HepG2 (cell line): ENCODE data around the gene EPB41L2. TPM values are rescaled to one million over a fixed set of nuclear protein-coding genes. Genes with fewer than 3 reads are reported as not detected.
A peak's percentile ranks its signal among the peaks of the same experiment; 100 is the strongest.
"Not testable (repeated sequence)": the region's sequence is repeated elsewhere in the genome, so short reads cannot be mapped to it uniquely, and the experiment has no call there.

Source experiments
- ATAC-seq: fragments of 200-7000 bp; cut with Tn5 transposase; 3 replicates; pipeline ENCODE4 v1.9.1; 2020; ENCODE audit warnings: mild to moderate bottlenecking, moderate library complexity
- BruUV-seq: library from RNA; stranded (reverse); fragments of 400-500 nt; replicated peaks from 2 replicates; lab custom pipeline; 2021; lab: Mats Ljungman, UMichigan
- CTCF ChIA-PET: fragments of 300-600 bp; formaldehyde crosslinking; extraction: SDS; loops from one replicate; lab custom pipeline; 2021; ENCODE audit warnings: low total read pairs, inconsistent platforms, low intra/inter-chr PET ratio; lab: Yijun Ruan, JAX
- POLR2A ChIA-PET: fragments of 350-600 bp; sonication (Branson Sonifier 250); formaldehyde crosslinking; loops from one replicate; lab custom pipeline; 2020; ENCODE audit warnings: antibody characterized with exemption, inconsistent platforms; lab: Yijun Ruan, JAX
- DNase-seq: peaks from one replicate; pipeline ENCODE4 v3.0.0-alpha.2; 2015; ENCODE audit warnings: low spot score
- FAIRE-seq: peaks from 3 replicates; lab custom pipeline; 2011; peaks lifted over from hg19 to GRCh38; lab: Jason Lieb, UNC
- H2AFZ ChIP-seq: one replicate; pipeline ENCODE4 v1.6.1; 2011; ENCODE audit warnings: low read length, inconsistent platforms
- H3K27ac ChIP-seq: fragments of 300-600 bp; 3 replicates; pipeline ENCODE4 v1.8.0; 2011; ENCODE audit warnings: mixed run types, mild to moderate bottlenecking, mixed read lengths, low read length, inconsistent platforms; ENCODE audit not compliant: insufficient read depth; ENCODE audit errors: extremely low read length
- H3K27me3 ChIP-seq, 2 experiments: fragments of 200-600 bp in 1 of 2; 2 replicates in 1 of 2; 3 replicates in 1 of 2; pipeline versions ENCODE4 v1.6.0 to v1.8.0; 2011; ENCODE audit warnings: low read length in 2 of 2, mild to moderate bottlenecking in 2 of 2, moderate library complexity in 2 of 2, inconsistent platforms in 1 of 2; ENCODE audit not compliant: insufficient read depth in 2 of 2, control insufficient read depth in 1 of 2
- H3K36me3 ChIP-seq, 2 experiments: fragments of 200-600 bp in 1 of 2; replicated peaks in 1 of 2; 2 replicates in 1 of 2; 3 replicates in 1 of 2; pipeline versions ENCODE4 v1.5.1 to v1.8.0; 2011; ENCODE audit warnings: low read length in 2 of 2, inconsistent platforms in 1 of 2; ENCODE audit not compliant: insufficient read depth in 2 of 2, control insufficient read depth in 1 of 2
- H3K4me1 ChIP-seq: 2 replicates; pipeline ENCODE4 v1.5.1; 2012; ENCODE audit warnings: low read length, inconsistent platforms; ENCODE audit not compliant: insufficient read depth
- H3K4me2 ChIP-seq: 2 replicates; pipeline ENCODE4 v1.6.0; 2011; ENCODE audit warnings: low read depth, low read length, inconsistent platforms
- H3K4me3 ChIP-seq, 3 experiments: fragments of 200-600 bp in 1 of 3; sonication (generic), shearing (Covaris generic) in 1 of 3; replicated peaks in 1 of 3; 2 replicates each; pipeline ENCODE4 v1.5.1; 2011 to 2016; ENCODE audit warnings: low read length in 3 of 3, inconsistent platforms in 2 of 3, low read depth in 2 of 3, mild to moderate bottlenecking in 2 of 3, control low read depth in 1 of 3, mixed read lengths in 1 of 3; ENCODE audit not compliant: insufficient read depth in 1 of 3
- H3K79me2 ChIP-seq: one replicate; pipeline ENCODE4 v1.6.1; 2011; ENCODE audit warnings: low read length, inconsistent platforms; ENCODE audit not compliant: insufficient read depth
- H3K9ac ChIP-seq: 2 replicates; pipeline ENCODE4 v1.6.0; 2011; ENCODE audit warnings: mild to moderate bottlenecking, low read depth, low read length, inconsistent platforms; ENCODE audit not compliant: insufficient read depth
- H3K9me3 ChIP-seq: 2 replicates; pipeline ENCODE4 v1.5.1; 2012; ENCODE audit warnings: mild to moderate bottlenecking, low read length
- H4K20me1 ChIP-seq: 2 replicates; pipeline ENCODE4 v1.6.0; 2011; ENCODE audit warnings: inconsistent platforms, mild to moderate bottlenecking, low read length, moderate library complexity; ENCODE audit not compliant: insufficient read depth
- CREB1 ChIP-seq, 2 experiments: fragments of 450-650 bp in 1 of 2; IDR thresholded peaks; 2 replicates each; pipeline ENCODE4 v1.6.1; 2016 to 2017; ENCODE audit warnings: control low read depth in 1 of 2, mild to moderate bottlenecking in 1 of 2, missing compliant biosample characterization in 1 of 2, missing genetic modification characterization in 1 of 2
- ESRRA ChIP-seq: sonication (generic); formaldehyde crosslinking; IDR thresholded peaks from 2 replicates; pipeline ENCODE4 v1.5.1; 2020; ENCODE audit warnings: mild to moderate bottlenecking, low read depth, missing genetic modification reagents
- FOXA3 ChIP-seq: IDR thresholded peaks from 2 replicates; pipeline ENCODE4 v1.6.1; 2016; ENCODE audit warnings: missing genetic modification reagents, missing compliant biosample characterization
- FOXP4 ChIP-seq: sonication (generic); formaldehyde crosslinking; IDR thresholded peaks from 2 replicates; pipeline ENCODE4 v1.4.0; 2020; ENCODE audit warnings: missing genetic modification reagents
- KDM1A ChIP-seq: IDR thresholded peaks from 2 replicates; pipeline ENCODE4 v1.6.1; 2016; ENCODE audit warnings: missing compliant biosample characterization
- LBX2 ChIP-seq: sonication (generic); formaldehyde crosslinking; IDR thresholded peaks from 2 replicates; pipeline ENCODE4 v1.5.0; 2020; ENCODE audit warnings: missing genetic modification reagents, mild to moderate bottlenecking, borderline replicate concordance
- PPARG ChIP-seq: conservative IDR thresholded peaks from 2 replicates; pipeline ENCODE4 v1.6.1; 2016; ENCODE audit warnings: missing biosample characterization, missing genetic modification reagents
- SAP130 ChIP-seq: IDR thresholded peaks from 2 replicates; pipeline ENCODE4 v1.6.1; 2016; ENCODE audit warnings: low read depth
- TAF15 ChIP-seq: fragments of 200-400 bp; formaldehyde crosslinking; IDR thresholded peaks from one replicate; pipeline ENCODE4 v1.6.1; 2018; ENCODE audit warnings: mild to moderate bottlenecking, low read depth, low read length; ENCODE audit not compliant: poor library complexity, severe bottlenecking
- ZBTB20 ChIP-seq: sonication (generic); formaldehyde crosslinking; IDR thresholded peaks from 2 replicates; pipeline ENCODE4 v1.8.1; 2023; ENCODE audit warnings: missing genetic modification reagents, low read depth, mild to moderate bottlenecking, borderline replicate concordance
- ZMYM3 ChIP-seq: sonication (generic); formaldehyde crosslinking; IDR thresholded peaks from 2 replicates; pipeline ENCODE4 v1.5.1; 2020; ENCODE audit warnings: mild to moderate bottlenecking, missing genetic modification reagents
- ZNF446 ChIP-seq: sonication (generic); formaldehyde crosslinking; IDR thresholded peaks from 2 replicates; pipeline ENCODE4 v1.5.0; 2020; ENCODE audit warnings: mild to moderate bottlenecking, missing genetic modification reagents
- ZSCAN30 ChIP-seq: sonication (generic); formaldehyde crosslinking; IDR thresholded peaks from 2 replicates; pipeline ENCODE4 v1.5.0; 2020; ENCODE audit warnings: mild to moderate bottlenecking, missing genetic modification reagents
- WGBS: methylation state at CpG from one replicate; pipeline ENCODE4 v1.1.6; 2017; ENCODE audit warnings: low lambda C conversion rate; 5-methylcytosine and 5-hydroxymethylcytosine counted together
- in situ Hi-C: cut with HindIII; loops from 2 replicates; pipeline ENCODE4 v1.10.0; 2017; ENCODE audit warnings: low pct_unique_long_range_greater_than_20kb; ENCODE audit not compliant: extremely low pct_ligation_motif_present
- intact Hi-C: fragments of 100-400 bp; cut with micrococcal nuclease; formaldehyde crosslinking; loops from one replicate; pipeline ENCODE4 v1.10.0; 2022; ENCODE audit not compliant: unreplicated experiment
- polyA plus RNA-seq, 8 experiments: library from polyadenylated mRNA; depleted of rRNA in 3 of 8; stranded (reverse) in 7 of 8; unstranded in 1 of 8; fragments of >200 nt; fragmentation: Illumina TruSeq in 4 of 8; extraction: Trizol in 4 of 8; gene quantifications; 2 replicates each; pipeline versions ENCODE4 v1.2.1 to v1.2.3, GENCODE V29; 2011 to 2016; ENCODE audit warnings: low read depth in 4 of 8, missing spikeins in 1 of 8, mixed read lengths in 1 of 8; ENCODE audit not compliant: insufficient read depth in 1 of 8
- total RNA-seq, 5 experiments: library from RNA; depleted of rRNA; stranded (reverse); fragments of >200 nt; fragmentation: Illumina TruSeq; extraction: Trizol; gene quantifications; 2 replicates each; pipeline ENCODE4 v1.2.3, GENCODE V29; 2016; ENCODE audit warnings: low read depth in 1 of 5

The EPB41L2 gene
- total and polyA plus RNA-seq, 2 of the 13 experiments (the other 11 are each of a cell fraction or from before 2014, with no cell fraction given): 41.7 to 56.4 TPM

GRCh38 chr6:130943738-130944137 is 119.3 kb downstream of the EPB41L2 start (continued):
- TF ChIP-seq LBX2 (CRISPR knock-in tag): no peak
- TF ChIP-seq ZNF446 (CRISPR knock-in tag): no peak
- TF ChIP-seq ESRRA: no peak

GRCh38 chr6:130942752-130943151 is 120.3 kb downstream of the EPB41L2 start:
- H4K20me1 ChIP-seq, DNase-seq, CTCF ChIA-PET, intact Hi-C loops, POLR2A ChIA-PET, H3K4me3 ChIP-seq, H3K27me3 ChIP-seq, FAIRE-seq, in situ Hi-C loops, H3K9me3 ChIP-seq, H3K27ac ChIP-seq, BruUV-seq, H3K36me3 ChIP-seq, H3K9ac ChIP-seq, H2AFZ ChIP-seq, ATAC-seq, H3K4me2 ChIP-seq: not testable (repeated sequence)
- peaks cover 72% of the 10 kb centered on the region for H3K4me1 ChIP-seq
- H3K79me2 ChIP-seq: peaks cover 20% of the 10 kb centered on the region
- WGBS: 93% methylated on average over 3 of the region's 3 CpGs
- 0 out of 2 replicates have a peak, but pooled peaks have one; percentile 24 for TF ChIP-seq ZMYM3 (CRISPR knock-in tag)

GRCh38 chr6:130937942-130938604 is 125.0 kb downstream of the EPB41L2 start:
- BruUV-seq: no TSS peak
- Histone ChIP-seq H3K9ac (peak overlapping the region; percentile 54), H3K9me3 (no peaks in the 10 kb centered on the region), H3K79me2 (peaks cover 25% of the 10 kb centered on the region), H2AFZ (no peak overlapping the region), H4K20me1 (no peaks in the 10 kb centered on the region), H3K4me3 (peak overlapping the region in 1 of 3 experiments; percentile 5; a peak in 1 of 6 replicates), H3K27ac (peak overlapping the region; percentile 75), H3K36me3 (peaks cover 0 to 3% of the 10 kb centered on the region in 2 experiments; a peak in 1 of 5 replicates), H3K4me2 (peak overlapping the region; percentile 50), H3K27me3 (no peaks in the 10 kb centered on the region), H3K4me1 (peaks cover 72% of the 10 kb centered on the region)
- in situ Hi-C loops (no loop called here), intact Hi-C loops (loop anchor here (2.0 kb wide), 2 partner anchors 101 to 123 kb away; no protein-coding TSS in a partner anchor)
- ATAC-seq: peak; percentile 23
- FAIRE-seq: no peak
- DNase-seq: peak; percentile 90
- WGBS: 76% methylated on average over 4 of the region's 4 CpGs
- CTCF ChIA-PET: no interaction called here
- POLR2A ChIA-PET: no interaction called here
- TF ChIP-seq FOXP4: 0 out of 2 replicates have a peak, but pooled peaks have one; percentile 28
- TF ChIP-seq FOXA3 (CRISPR knock-in tag): peak; percentile 64; the same call in 1 of the 2 replicates
- no peak for TF ChIP-seq CREB1 (IDR thresholded peaks at IDR 0.05)
- 0 out of 2 replicates have a peak, but pooled peaks have one; percentile 33 for TF ChIP-seq CREB1 (CRISPR knock-in tag; IDR thresholded peaks at IDR 0.05)
- 0 out of 2 replicates have a peak, but pooled peaks have one; percentile 27 for TF ChIP-seq PPARG (CRISPR knock-in tag)
- TF ChIP-seq ZSCAN30: no peak
- no peak for TF ChIP-seq TAF15
- no peak for TF ChIP-seq KDM1A
- peak; percentile 56 for TF ChIP-seq SAP130
- TF ChIP-seq ZBTB20 (CRISPR knock-in tag): 0 out of 2 replicates have a peak, but pooled peaks have one; percentile 53
